ENCODE data around the gene NME5.
A peak's percentile ranks its signal among the peaks of the same experiment; 100 is the strongest.
"Not testable (repeated sequence)": the region's sequence is repeated elsewhere in the genome, so short reads cannot be mapped to it uniquely, and the experiment has no call there.

NME5 gene, protein sequence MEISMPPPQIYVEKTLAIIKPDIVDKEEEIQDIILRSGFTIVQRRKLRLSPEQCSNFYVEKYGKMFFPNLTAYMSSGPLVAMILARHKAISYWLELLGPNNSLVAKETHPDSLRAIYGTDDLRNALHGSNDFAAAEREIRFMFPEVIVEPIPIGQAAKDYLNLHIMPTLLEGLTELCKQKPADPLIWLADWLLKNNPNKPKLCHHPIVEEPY

DNA sequence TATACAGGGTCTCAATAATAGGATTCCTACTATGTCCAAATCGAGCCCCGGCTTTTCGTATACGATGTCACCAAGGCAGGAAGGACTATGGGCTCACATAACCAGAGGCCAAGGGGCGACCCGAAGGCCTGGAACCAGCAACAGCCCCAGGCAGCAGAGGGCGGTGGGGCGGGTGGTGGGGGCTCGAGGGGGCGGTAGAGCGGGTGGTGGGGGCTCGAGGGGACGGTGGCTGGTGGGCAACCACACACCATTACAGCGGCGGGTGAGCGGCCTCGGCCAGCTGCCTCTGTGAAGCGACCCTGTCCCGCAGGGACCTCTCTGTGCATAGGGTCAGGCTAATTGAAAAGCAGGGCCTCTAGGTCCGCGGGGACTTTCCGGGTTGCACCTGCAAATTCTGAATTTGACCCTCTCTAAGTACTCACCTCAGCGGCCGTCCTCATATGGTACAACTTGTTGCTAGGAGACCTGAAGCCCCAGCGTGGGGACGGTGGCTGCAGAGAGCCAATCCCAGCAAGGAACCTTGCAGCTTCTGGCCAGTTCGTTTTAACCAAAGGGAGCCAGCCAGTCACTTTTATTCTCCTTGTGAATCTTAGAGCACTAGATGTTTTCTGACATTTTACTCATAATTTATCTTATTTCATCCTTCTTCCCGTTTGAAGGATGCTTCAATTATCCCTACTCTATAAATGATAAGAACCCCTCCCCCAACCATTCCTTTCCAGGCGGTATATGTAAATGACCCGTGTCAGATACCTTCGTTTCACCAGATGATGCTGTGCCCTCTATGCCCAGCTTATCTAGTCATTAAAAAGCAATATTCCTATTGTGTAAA is at the start of gene NME5:
Gene NME5 (minus strand): TSS at position 480 of the 832 bp plus-strand sequence. CDS start 648 bp downstream, outside the sequence.
- no peak for DNase-seq

DNA sequence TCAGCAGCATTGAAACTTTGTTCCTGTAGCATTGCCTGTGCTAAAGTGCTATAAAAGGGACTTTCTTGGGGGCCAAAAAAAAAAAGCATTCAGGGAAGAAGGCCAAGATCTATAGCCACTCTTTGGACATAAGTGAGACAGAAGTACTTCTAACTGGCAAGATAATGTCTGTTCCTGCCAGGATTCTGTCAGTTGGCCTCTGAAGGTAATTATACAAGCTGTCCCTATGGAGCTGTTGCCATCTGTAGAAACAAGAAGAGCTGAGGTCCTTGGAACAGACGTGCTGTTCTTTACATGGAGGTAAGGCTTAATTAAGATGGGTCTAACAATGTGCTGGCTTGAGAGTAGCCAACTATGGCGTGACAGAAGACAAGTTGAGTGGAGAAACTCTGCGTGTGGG is 49.4 kb upstream of the NME5 start:
- DNase-seq, result no peak

DNA sequence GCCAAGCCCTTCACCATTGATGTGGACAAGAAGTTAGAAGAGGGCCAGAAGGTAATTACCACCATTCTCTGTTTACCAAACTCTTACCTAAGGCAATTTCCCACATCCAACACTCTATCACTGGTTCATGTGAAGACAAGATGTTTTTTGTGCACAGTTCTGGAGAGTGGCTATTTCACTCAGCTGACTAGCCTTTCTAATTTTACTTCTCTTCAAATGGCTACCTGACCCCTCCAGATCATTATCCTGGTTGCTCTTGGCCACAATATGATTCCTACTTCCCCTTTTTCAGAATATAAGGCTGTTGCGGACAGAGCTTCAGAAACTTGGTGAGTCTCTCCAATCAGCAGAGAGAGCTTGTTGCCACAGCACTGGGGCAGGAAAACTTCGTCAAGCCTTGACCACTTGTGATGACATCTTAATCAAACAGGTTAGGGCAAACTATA is 46.8 kb upstream of the NME5 start:
- DNase-seq, result no peak

DNA sequence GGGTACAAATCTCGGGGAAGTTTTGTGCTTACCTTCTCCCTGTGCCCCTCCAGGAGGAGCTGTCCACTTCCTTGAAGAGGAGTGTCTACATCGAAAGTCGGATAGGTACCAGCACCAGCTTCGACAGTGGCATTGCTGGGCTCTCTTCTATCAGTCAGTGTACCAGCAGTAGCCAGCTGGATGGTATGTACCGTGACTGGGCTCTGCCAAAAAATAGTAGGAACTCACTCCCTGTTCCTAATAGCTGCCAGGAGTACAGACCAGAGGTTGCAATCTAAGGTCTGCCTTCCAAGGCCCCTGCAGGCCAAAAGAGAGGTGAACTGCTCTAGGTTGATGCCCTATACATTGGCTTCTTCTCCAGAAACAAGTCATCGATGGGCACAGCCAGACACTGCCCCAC is 43.6 kb upstream of the NME5 start:
- DNase-seq, result no peak

DNA sequence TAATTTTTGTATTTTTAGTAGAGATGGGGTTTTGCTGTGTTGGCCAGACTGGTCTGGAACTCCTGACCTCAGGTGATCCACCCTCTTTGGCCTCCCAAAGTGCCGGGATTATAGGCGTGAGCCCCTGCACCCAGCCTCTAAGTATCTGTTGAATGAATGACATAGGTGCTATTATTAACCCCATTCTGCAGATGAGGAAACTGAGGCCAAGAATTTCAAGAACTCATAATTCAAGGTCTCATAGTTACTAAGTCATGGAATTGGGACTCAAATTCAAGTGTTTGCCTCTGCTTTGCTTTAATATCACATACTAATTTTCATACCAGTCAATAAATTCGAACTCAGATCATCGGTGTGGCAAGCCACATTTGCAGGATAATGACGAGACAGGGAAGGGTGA is 41.6 kb upstream of the NME5 start:
- DNase-seq, result no peak

DNA sequence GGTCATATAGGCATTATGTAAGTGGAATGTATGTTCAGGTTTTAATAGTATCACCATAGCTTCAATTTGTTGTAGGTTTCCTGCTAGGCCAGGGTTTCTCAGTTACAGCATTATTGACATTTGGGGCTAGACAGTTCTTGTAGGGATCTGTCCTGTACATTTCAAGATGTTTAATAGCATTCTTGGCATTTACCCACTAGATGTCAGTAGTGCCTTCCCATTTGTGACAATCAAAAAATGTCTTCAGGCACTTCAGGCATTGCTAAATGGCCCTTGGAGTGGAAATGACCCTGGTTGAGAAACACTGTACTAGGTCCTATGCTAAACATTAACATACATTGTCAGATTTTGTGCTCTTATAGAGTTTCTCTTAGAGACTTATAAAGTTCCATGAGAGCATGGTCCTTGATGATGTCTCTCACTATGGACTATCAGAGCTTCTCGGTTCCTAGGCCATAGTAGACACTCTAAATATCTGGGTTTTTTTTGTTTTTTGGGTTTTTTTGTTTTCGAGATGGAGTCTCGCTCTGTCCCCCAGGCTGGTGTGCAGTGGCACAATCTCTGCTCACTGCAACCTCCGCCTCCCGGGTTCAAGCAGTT is 41.1 kb upstream of the NME5 start:
- DNase-seq, result no peak

DNA sequence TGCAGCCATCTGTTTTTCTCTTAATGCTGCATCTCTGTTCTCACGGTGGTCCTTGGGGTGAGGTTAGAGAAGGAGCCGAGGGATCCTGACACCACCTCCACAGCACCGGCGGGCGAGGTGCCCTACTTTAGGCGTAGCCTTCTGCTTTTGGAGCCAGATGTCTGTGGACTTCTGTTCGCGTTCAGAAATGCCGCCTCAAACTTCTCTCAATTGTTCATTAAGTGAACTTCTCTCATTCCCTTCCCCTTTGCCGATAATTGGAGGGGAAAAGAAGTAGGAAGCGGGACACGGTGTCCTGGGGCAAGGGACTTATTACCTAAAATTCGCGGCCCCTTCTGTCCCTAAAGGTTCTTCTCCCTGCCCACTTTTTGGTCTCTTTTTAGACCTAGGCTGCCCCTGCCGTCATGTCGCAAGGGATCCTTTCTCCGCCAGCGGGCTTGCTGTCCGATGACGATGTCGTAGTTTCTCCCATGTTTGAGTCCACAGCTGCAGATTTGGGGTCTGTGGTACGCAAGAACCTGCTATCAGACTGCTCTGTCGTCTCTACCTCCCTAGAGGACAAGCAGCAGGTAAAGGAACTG is 40.1 kb upstream of the NME5 start:
- DNase-seq, result no peak

DNA sequence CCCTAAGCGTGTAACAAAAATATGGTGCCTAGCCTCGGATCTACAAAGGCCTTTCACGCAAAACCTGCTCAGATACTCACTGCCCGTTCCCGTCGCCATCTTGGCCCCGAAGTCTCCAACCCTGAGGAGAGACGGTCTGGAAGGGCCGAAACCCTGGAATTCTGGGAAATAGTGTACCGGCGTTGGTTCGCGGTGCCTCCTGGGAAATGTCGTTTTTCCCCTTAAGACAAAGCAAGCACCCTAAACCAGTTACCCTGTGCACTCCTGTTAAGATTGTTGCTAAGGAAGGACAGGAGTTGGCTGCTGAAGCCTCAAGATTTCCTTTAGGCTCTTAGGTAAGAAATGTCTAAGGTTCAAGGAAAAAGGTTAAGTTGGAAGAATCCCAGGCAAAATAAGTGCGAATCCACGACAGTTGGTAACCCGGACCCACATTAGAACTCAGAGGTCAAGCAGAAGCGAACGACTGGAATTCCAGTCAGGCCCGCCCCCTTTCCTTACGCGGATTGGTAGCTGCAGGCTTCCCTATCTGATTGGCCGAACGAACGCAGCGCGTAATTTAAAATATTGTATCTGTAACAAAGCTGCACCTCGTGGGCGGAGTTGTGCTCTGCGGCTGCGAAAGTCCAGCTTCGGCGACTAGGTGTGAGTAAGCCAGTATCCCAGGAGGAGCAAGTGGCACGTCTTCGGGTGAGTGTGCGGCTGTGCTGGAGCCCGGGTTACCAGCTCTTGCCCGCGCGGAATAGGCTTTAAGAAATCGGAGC is 39.5 kb upstream of the NME5 start, which contains the start of the genes BRD8 and KIF20A:
Gene BRD8 (minus strand): TSS at position 115 of the 761 bp plus-strand sequence. CDS start 16 bp downstream, at position 99.
Gene KIF20A (plus strand): TSS at position 597 of the 761 bp plus-strand sequence. CDS start 569 bp downstream, outside the sequence.
- DNase-seq, result peak; percentile 39 to 78 (median 66)

DNA sequence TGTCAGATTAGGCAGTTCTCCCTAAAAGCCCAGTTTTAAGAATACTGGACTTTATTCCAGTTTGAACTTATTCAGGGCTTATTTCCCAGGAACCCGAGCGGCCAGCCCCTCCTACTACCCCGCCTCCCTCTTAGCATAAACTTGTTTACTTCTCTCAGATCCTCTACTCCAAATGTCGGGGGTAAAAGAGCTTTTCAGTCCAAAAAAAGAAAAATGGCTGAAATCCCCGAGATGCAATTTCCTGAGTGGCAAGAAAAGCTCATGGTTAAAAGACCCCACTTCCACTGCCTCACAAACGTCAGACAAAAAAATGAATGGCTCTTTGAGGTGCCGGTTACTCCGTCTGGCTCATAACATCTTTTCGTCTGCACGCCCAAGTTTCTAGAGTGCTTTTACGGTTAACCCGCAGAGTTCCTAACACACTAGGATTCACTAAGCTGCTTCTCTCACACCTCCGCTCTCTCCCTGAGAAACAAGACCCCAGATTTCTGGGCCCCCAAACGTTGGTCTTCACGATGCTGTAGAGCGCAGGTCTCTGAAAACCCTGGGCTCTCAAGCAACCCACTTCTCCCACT is 38.8 kb upstream of the NME5 start:
- no peak for DNase-seq

DNA sequence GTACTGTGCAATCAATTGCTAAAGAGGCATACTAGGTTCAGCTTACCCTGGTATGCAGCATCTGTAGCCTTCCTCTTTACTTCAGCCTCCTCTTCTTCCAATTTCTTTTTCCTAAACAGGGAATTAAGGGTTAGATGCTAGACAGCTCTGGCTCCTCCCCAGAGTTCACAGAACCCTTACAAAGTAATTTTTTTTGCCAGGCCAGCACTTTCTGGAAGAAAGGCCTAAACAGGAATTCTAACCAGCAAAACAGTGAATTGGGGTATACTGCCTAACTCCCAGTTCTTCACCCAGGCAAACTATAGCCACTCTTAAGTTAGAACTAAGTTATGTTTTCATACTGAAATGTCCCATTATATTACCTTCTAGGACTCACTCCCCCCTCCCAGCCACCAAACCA is 31.1 kb upstream of the NME5 start:
- no peak for DNase-seq

DNA sequence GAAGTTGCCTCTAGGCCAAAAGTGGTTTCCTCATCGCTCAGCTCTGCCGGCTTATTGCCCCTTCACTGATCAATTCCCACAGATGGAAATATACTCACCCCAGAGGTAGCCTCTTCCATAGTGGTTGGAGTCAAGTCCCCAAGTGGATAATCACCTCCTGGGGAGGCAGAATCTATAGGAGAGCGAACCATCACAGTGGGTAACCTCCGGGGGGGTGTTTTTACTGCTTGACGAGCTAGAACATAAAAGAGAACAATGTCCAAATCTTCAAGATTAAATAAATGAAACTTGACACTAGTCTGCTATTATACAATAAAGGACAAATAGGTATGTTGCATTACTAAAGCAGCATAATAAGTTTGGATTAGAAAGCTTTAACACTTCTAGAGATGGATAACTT is 29.9 kb upstream of the NME5 start:
- DNase-seq, result no peak

DNA sequence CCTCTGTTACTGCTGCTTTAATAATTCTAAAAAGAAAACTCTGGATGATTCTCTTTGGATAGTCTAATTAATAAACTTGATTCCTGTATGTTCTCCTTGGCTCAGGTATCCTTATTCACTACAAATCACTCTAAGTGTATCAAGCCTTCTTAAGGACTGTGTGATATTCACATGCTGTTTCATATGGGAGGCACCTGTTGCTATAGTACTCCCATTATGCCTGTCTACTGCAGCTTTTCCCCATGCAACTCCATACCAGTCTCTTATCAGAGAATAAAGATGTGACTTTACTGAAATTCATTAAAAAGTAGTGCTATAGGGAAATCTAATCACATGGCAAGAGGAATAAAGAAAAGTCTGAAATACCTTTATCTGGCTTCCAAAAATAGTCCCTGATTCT is 24.5 kb upstream of the NME5 start:
- DNase-seq, result no peak

DNA sequence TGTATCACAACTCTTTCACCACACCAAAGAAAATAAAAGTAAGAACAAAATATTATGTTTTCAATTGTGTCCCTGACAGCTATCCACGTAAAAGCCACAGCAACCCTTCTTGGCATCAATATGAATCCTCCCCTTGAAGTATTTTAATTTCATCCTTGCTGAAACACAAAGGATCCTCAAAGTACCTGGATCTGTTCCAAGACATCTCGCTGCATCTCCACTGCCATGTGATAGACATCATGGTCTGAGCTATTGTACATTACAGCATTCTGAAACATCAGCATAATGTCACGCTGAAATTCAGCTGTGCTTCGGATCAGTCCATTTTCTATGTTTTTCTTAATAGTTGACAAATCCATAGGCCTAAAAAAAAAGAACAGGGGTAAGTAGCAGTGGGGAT is 21.5 kb upstream of the NME5 start:
- no peak for DNase-seq

DNA sequence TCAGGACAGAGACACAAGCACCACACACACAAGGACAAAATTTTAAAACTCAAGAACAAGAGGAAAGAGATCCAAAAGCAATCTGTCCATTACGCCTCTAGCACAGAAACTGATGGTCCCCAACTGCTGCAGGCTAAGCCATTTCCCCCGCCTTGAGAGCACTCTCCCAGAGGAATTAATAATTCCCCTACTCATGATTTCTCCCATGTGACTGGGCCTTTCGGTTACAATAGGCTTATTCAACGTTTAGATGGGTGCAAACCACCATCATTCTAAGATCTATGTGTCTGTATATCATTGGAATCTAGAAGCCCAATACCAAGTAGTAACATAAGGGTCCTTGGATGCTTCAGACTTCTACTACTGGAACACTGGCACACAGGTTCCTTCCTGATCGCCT is 20.4 kb upstream of the NME5 start:
- DNase-seq, result no peak

DNA sequence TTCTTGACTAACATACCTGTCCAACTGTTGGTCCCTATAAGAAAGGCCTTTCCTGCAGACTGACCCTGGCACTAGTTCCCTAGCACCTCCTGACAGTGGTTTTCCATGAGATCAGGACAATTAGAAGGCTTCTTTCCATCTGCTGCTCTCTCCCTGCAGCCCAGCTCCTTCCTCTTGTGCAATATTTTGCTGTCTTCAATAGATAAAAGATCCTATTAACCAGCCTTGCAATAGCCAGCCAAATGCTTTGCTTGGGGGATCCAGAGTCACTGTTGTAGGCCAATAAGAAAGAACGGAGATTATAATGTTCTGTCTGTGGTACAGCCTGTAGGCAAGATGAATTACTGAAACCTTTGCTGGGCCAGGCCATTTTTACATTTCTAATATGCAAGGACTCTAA is 18.4 kb upstream of the NME5 start:
- DNase-seq, result no peak

DNA sequence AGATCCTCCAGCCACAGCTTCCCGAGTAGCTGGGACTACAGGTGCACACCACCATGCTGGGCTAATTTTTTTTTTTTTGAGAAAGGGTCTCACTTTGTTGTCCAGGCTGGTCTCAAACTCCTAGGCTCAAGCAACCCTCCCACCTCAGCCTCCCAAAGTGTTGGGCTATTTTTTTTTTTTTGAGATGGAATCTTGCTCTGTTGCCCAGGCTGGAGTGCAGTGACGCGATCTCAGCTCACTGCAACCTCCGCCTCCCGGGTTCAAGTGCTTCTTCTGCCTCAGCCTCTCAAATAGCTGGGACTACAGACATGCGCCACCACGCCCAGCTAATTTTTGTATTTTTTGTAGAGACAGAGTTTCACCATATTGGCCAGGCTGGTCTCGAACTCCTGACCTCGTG is 16.7 kb upstream of the NME5 start:
- DNase-seq, result not testable (repeated sequence)

DNA sequence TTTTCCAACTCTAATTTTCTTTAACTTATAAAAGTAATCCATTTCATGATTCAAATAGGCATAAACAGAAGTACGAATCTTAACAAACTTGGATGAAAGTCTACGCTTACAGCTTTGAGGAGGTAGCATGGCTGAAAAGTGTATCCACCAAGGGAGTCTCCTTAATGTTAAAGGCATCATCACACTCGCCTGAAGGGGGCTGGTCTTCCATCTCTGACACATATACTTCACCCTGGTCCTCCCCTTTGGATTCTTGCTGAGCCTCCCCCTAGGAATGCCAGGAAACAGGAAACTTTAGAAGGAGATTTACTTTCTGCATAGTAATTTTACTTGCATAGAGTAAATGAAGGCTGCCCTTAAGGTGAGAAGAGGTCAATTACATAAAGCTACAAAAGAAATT is 10.3 kb upstream of the NME5 start:
- no peak for DNase-seq

DNA sequence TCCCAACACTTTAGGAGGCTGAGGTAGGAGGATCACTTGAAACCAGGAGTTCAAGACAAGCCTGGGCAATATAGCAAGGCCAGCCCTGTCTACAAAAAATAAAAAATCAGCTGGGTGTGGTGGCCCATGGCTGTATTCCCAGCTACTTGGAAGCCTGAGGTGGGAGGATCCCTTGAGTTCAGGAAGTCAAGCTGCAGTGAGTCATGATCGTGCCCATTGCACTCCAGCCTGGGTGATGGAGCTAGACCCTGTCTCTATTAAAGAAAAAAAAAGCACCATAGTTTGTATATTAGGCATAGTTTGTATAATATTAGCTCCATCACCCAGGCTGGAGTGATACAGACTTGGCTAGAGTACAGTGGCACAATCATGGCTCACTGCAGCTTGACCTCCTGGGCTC is 9.6 kb upstream of the NME5 start:
- no peak for DNase-seq

DNA sequence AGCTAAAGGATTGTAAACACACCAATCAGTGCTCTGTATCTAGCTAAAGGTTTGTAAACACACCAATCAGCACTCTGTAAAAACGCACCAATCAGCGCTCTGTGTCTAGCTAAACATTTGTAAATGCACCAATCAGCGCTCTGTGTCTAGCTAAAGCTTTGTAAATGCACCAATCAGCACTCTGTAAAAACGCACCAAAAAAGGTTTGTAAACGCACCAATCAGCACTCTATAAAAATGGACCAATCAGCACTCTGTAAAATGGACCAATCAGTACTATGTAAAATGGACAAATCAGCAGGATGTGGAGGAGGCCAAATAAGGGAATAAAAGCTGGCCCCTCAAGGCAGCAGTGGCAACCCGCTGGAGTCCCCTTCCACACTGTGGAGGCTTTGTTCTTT is 4.3 kb upstream of the NME5 start:
- not testable (repeated sequence) for DNase-seq

DNA sequence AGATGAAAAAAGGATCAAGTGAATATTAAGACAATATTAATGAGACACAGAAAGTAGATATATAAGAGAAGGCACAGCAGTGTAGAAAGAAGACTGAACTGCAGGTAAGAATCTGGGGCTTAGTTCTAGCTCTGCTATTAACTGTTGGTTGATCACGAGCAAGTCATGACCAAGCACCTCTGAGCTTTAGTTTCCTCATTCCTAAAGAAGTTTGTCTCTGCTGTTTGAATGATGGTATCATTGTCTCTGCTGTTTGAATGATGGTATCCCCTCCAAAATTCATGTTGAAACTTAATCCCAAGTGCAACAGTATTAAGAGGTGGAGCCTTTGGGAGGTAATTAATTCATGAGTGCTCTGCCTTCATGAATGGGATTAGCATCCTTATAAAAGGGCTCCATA is 2.5 kb upstream of the NME5 start:
- DNase-seq, result no peak

DNA sequence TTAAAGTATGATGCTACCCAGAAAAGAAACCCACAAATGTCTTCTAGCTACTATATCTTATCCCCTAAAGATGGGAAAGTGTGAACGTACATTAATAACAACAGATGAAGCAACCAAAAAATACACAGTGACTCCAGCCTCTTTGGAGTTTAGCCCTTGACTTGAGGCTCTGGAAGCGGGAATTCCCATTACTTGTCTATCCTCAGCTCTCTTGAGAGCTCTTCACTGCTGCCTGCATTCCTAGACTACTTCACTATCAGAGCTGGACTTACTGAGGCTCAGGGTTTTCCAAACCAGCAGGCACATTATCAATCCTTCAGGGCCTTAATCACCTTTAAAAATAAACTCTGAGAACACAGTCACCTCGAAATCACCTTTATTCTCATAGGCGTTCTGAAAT is 1.0 kb upstream of the NME5 start:
- no peak for DNase-seq

DNA sequence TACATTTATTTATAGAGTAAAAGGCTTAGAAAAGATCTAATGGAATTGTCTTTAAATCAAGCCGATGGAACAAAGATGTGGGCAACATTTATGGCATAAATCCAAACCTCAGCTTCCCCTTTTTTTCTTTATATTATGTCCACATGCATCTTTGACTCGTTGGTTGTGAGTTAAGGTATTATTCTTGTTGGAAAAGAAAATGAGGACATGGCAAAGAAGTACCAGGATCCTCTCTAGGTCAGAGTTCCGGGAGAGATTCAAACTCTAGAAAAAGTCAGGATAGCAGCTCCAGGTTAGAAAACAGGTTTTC is 508 bp upstream of the NME5 start:
- DNase-seq, result no peak

DNA sequence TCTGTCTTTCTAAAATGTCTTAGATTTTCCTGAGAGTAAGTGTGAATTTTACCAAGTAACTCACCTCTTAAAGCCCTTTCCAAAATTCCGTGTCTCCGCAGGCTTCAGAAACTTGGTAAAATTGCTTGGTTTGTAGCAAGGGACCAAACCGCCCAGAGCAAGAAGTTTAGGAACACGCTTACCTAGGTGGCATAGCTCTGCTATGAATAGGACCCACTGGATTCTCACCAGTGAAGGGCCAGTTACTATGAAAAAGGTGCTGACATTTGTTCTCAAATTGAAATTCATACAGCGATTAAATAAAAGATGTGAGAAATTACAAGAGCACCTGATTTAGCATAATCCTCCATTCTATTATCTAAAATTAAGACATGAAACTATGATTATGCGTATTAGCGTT is 6.7 kb downstream of the NME5 start:
- no peak for DNase-seq

Data from activated naive CD4-positive, alpha-beta T cell (primary cell).